EL (cell line): Measurements from ENCODE around the gene DIDO1.
A peak's percentile ranks its signal among the peaks of the same experiment; 100 is the strongest.

Source experiments
- DNase-seq: peaks from one replicate; pipeline ENCODE4 v3.0.0-alpha.2; 2016

DIDO1 gene

GRCh38 chr20:62925420-62926228 lies 681 bp downstream of the DIDO1 start:
- peak; percentile 45 for DNase-seq

- no peak for DNase-seq
Observed at GRCh38 chr20:62925076-62925419, 1.3 kb downstream of the DIDO1 start.

GRCh38 chr20:62924442-62925075 lies 1.7 kb downstream of the DIDO1 start:
- peak; percentile 48 for DNase-seq

DNA sequence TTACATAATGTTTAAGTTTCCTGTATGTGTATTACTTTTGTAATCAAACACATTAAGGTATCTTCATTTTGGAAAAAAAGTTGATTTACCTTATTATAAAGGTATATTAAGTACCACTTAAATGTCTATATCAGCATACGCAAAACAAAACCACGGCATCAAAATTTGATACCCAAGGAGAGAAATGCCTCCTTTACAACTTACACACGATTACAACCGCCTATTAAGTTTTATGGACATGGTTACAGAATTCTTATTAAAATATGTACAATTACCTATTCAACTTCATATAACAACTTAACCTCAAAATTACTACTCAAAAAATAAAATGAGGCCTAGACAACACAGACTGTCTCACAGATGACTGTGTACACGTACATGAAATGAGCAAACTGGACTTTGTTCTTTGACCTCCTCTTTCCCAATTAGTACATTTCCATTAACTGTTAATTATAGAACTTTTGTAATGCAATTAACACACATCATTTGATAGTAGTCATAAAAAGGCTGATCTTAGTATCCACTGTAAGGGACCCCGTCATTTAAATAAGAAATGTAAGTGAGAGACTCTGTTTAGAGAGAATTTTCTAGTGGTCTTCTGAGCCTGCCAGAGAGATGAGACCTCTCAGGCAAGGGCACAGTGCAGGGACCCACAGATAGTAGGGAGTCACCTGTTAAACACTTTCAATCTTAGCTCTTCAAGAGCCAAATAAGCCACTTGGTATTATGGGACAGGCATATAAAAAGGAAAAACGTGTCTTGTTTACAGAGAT lies 2.5 kb downstream of the DIDO1 start:
- DNase-seq: no peak

DNA sequence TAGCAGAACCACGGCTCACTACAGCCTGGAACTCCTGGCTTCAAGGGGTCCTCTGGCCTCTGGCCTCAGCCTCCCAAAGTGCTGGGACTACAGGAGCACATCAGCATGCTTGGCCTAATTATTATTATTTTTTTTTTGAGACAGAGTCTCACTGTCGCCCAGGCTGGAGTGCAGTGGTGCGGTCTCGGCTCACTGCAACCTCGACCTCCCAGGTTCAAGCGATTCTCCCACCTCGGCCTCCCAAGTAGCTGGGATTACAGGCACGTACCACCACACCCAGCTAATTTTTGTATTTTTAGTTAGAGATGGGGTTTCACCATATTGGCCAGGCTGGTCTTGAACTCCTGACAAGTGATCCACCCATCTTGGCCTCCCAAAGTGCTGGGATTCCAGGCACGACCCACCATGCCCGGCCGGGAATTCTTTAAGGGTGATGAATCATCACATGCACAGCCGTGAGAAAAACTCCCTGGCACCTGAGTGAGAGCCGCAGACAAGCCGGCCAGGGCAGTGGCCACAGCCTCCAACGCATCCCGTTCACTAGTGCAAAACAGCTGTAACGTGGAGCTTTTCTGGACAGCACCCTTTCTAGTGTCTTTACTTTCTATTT lies 3.1 kb downstream of the DIDO1 start:
- peak; percentile 88 for DNase-seq

DNA sequence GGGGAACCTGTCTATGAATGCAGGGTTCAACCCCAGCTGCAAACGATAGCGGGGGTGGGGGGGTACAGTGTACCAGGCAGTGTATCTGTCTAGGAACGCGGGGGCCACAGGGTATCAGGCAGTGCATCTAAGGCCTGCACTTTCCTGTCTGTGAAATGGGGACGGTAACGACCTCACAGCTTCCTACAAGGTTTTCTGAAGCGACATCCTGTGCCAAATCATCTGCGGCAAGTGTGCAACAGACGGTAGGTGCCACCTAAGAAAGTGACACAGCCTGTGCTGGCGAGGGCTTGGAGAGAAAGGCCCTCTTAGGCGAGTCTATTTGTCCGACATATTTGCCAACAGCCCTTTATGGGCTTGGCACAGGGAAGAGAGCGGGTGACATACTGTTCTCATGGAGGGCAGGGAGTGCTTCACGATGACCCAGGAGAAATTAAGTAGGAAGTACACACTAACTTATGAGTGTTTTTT lies 3.8 kb downstream of the DIDO1 start:
- DNase-seq: no peak

- peak; percentile 54 for DNase-seq
Observed at GRCh38 chr20:62921119-62921687, 5.1 kb downstream of the DIDO1 start.

DNA sequence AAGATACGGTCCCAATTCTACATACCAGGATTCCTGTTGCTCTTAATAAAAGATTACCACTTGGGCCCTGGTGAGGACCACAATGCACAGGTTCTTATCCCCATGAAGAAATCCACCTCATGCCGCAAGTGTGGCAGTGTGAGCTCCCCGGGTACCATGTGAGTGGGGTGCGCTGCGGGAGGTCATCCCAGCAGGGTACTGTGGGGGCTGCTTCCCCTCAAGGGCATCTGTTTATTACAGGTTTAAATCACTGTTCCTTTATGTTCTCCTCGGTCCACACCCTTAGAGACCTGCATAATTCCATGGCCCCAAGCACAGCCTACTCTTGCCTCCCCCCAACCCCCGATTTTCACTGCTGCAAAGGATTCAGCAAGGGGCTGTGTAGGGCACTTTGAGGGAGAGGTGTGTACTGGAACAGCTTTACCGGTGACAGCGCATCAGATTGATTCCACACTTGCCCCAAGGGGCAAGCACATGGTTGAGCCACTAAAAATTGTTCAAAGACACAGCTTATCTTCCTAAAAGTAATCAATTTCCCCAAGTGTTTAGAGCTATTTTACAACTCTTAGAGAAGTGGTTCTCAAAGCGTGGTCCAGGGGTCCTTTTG lies 6.2 kb downstream of the DIDO1 start:
- DNase-seq: no peak

DNA sequence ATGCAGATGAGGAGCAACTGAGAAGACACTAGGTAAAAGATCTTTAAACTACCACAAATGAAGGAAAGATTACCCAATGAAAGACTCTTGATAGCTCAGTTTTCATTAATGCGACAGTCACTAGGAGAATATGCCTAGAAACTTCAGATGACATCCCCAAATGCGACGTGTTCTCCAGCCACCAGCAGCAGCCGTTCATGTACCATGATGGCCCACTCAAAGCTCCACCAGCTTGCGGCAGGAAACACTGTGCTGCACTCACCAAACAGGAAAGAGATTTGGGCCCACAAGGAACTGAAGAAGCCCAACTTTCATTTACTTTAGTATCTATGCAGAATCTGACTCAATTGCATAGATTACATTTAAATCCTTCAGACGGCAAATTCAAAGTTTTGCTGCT lies 7.5 kb downstream of the DIDO1 start:
- no peak for DNase-seq

DNA sequence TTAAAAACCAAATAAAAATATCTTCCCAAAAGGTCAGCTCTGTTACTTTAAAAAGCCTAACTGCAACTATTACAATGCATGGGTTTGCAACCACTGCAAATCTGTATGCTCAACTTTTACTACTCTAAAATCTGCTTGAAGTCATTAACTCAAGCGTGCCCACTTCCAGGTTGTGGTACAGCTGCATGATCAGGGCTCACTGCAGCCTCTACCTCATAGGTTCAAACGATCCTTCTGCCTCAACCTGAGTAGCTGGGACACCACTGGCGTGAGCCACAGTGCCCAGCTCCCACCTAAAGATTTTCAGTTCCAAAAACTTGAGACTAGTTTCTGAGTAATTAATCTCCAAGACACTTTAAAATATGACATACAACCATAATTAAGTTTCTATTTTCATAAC lies 8.2 kb downstream of the DIDO1 start:
- no peak for DNase-seq

GRCh38 chr20:62917720-62918119 lies 8.6 kb downstream of the DIDO1 start:
- no peak for DNase-seq

GRCh38 chr20:62916703-62917476 lies 9.4 kb downstream of the DIDO1 start:
- no peak for DNase-seq

GRCh38 chr20:62914970-62915457 lies 11.3 kb downstream of the DIDO1 start:
- no peak for DNase-seq

GRCh38 chr20:62914436-62914835 lies 11.9 kb downstream of the DIDO1 start:
- no peak for DNase-seq

DNA sequence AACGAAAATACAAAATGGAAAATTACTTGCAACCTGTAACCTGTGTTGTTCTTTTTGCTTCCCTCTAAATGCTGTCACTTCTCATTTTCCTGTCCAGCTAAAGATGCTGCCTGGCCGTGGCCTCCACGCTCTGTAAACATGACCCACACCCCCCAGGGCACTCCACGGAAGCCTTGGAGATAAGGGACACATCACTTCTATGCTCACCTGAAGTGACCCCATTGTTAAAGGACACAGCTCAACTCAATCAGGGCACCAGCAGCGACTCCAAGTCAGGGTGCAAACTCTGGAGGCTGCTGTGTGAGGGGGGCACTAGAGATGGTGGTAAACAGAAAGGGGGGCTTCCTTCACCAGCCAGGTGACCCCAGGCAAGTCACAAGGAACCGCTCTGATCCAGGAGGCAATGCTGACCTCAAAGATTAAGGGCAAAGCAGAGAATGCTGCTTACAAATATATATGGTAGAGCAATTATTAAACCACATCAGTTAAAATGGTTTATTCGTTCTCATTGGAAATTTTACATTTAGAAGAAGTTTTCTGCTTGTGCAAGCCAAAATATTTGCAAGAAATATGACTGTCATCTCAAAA lies 13.2 kb downstream of the DIDO1 start:
- DNase-seq: no peak

- DNase-seq: no peak
Observed at GRCh38 chr20:62911701-62912280, 14.5 kb downstream of the DIDO1 start.

GRCh38 chr20:62910777-62911497 lies 15.4 kb downstream of the DIDO1 start:
- no peak for DNase-seq

DNA sequence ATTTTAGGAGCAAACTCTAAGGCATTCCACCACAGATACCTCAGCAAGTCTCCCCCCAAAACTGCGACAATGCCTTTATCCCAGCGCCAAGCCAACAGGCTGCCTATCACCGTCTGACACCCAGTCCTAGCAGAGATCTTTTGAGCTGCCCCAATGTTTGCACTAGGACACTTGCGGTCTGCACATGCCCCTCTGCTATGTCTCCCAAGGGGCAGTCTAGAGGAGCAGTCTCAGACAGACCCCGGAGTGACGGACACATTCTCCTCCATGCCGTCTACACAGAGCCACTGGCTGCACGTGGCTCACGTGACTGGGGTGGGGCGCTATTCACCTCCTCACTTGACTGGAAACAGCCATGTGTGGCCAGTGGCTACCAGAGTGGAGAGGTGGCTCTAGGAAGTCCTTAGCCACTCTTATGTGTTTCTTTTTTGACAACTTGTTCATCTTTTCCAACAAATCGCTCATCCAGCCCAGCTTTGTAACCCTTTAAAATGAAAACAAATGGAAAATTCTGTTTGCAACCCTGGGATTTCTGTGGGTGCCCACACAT lies 16.0 kb downstream of the DIDO1 start:
- no peak for DNase-seq

DNA sequence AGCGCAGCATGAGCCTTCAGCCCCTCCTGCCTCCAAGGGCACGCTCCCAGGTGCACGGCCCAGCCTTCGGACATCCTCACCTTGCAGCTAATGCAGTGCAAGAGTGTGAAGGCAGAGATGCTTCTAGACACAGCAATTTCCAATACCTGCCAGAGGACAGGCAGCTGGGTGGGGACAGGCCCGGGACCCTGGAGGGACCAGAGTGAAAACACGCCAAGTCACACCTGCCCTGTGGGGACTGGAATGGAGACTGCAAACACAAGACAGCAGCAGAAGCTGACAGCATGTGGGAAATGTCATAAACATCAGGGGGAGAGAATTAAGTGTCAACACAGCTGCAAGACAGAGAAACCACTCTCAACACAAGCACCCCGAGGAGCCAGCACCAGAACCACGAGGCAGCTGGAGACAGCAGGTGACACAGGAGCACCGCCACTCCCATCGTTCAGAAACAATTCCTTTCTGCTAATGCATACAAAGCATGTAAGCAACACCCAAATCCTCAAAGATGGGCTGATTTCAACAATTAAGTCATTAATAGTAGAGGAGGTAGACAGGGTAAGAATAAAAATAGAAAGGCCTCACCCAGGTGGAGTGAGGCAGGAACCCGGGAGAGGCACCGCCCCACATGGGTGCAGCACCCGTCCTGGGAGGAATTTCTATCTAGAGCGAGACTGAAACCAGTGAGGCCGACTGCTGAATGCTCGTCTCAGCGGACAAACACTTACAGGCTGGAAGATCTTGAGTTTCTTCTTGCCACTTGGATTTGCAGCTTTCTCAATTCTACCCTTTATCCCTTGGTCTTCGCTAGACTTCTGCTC lies 17.1 kb downstream of the DIDO1 start:
- DNase-seq: no peak
